T-helper 9 cell (primary cell): ENCODE measurements around the gene GYS2.
"Not testable (repeated sequence)": the region's sequence is repeated elsewhere in the genome, so short reads cannot be mapped to it uniquely, and the experiment has no call there.

Experiments used
- DNase-seq: peaks from one replicate; pipeline ENCODE4 v3.0.0-alpha.2; 2020

The GYS2 gene

DNA sequence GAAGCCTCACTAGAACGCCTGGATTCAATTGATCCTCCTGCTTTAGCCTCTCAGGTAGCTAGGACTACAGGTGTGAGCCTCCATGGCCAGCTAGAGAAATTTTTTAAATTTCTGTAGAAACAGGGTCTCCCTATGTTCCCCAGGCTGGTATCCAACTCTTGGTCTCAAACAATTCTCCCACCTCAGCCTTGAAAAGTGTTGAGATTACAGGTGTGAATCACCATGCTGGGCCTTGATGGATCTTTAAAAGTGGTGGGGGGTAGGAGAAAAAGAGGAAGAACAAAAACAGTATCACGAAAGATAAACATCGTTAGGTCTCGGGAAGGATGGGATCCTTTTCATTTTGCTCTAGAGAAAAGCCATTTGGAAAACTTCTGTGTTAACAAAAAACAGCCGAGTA is 4.5 kb downstream of the GYS2 start:
- DNase-seq, result no peak

DNA sequence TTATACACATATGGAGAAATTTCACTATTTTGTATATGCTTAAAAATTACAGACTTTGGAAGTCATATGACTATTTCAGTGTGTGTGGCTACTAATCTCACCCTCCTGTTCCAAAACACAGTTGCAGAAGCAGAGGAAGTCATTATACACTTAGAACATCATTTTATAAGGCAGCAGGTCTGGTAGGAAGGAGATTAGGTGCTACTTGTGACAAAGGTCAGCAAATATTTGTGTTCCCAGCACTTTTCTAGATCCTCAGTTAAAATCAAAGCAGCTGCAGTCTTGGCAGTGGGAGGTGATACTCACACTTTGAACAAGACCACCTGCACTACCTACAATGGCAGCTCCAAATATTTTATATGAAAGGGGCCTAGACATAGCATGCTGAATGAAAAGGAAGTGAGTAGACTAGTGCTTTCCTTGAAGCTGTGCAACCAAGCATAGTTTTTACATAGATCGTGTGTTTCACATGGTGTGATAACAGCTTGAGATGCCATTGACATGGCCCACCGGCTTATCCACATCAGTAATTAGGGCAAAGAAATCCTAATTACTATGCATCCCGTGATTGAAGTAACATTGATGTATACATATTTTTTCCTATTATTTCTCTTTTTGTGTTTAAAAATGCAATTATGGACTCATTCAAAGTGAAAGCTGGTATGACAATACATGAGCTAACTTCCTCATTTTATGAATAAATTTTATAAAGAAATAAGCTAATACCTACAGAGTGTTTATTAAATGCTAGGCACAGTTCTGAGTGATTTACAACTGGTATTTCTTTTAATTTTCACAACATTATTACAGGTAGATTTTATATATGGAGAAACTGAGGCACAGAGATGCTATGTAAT is 5.3 kb downstream of the GYS2 start:
- DNase-seq, result no peak

DNA sequence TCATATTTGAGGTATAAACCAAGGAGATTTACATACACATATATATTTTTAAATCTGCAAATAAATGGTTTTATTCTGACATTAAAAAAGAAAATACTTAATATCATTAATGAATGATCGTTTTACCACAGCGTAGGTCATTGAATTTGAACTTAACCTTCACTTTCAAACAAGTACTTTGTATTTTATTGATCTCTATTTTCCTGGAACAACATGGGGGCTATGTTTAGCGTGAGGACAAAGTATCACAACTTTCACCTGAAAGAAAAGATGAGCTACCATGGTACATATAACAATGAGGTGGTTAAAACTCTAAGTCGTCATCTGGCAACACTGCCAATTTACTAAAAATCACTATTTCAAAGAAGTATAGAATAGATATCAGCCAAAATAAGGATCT is 6.0 kb downstream of the GYS2 start:
- DNase-seq, result no peak

- not testable (repeated sequence) for DNase-seq
These were observed 9.3 kb downstream of the GYS2 start for GRCh38 chr12:21595356-21595755.

GRCh38 chr12:21585485-21585884 is 19.2 kb downstream of the GYS2 start:
- DNase-seq, result no peak

- not testable (repeated sequence) for DNase-seq
These were observed 20.1 kb downstream of the GYS2 start for GRCh38 chr12:21584403-21585182.

GRCh38 chr12:21583587-21583986 is 21.1 kb downstream of the GYS2 start:
- DNase-seq, result no peak

GRCh38 chr12:21580748-21581516 is 23.7 kb downstream of the GYS2 start:
- DNase-seq, result no peak

DNA sequence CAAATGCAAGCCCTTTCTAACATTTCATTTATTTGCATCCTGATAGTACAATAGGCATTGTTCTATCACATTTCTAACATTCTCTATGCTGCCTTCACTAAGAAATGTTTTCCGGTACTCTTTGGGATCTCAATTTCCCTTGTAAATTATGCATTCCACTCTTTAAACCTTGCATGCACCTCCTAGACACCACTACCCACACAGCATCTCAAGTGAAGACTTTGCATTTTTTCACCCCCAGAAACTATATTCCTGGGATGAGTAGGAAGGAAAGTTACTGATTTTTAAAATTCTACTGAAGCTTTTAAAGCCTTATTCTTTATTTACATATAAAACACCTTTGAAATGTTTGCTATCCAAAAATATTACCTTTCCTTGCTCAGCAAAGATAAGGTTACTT is 27.1 kb downstream of the GYS2 start:
- DNase-seq, result no peak

GRCh38 chr12:21576431-21576830 is 28.2 kb downstream of the GYS2 start:
- no peak for DNase-seq

DNA sequence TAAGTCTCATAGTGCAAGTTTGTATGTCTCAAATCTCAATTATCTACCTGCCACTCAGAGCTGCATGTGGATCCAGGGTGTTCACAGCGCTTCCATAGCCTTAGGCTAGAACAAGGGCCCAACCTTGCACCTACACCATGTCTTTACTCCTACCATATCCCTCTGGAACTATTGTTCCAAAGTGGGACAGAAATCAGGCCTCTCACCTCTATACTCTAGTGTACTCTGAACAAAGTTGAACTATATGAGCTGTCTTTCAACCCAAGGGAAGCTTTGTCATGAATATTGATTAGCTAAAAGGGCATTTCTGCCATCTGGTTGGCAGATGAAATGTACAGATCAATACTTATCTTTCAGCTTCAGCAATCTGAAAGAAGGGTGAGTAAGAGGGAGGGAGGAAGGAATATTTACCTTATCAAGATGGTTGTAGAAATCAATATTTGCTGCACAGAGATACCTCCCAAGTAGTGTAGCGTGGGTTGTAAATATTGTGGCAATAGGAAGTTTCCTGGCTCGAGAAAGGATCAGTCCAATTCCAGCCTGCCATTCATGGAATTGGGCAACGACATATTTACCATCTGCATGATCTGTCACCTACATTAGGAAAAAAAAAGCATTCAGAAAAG is 30.8 kb downstream of the GYS2 start:
- no peak for DNase-seq

GRCh38 chr12:21571046-21571445 is 33.6 kb downstream of the GYS2 start:
- DNase-seq, result no peak

DNA sequence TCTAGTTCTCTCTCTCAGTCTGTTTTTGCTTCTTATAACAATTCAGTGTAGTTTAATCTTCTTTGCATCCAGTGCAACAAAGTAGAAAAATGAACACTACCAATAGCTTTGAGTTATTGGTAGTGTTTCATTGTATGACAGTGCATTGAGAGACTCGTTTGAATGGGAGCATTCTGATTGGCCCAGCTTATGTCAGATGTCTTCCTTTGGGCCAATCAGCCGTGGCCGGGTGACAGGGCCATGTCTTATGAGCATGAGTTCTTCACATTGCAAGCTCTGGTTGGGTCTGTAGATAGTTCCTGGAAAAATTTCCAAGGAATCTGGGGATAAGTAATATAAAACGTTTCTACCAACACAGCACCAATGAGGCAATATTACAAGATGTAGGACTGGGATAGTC is 36.5 kb downstream of the GYS2 start:
- no peak for DNase-seq

- DNase-seq, result no peak
These were observed 37.7 kb downstream of the GYS2 start for GRCh38 chr12:21566907-21567394.

- DNase-seq, result no peak
These were observed 38.3 kb downstream of the GYS2 start for GRCh38 chr12:21566223-21566906.

DNA sequence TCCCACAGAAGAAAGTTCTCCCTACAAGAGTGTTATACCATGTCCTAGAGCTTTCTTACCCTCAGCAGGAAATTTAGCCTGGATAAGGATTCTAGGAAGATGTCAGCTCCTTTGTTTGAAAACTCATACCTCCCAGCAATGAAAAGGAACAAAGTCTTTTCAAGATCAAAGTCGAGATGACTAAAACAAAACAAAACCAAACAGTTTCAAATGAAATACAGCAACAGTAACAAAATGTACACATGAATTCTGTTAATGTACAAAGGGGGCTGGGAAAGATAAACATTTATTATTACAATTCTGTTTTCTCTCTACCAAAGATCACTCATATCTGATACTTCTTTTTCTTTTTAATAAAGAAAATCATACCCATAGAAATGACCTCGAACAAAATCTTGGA is 41.8 kb downstream of the GYS2 start:
- DNase-seq, result no peak

DNA sequence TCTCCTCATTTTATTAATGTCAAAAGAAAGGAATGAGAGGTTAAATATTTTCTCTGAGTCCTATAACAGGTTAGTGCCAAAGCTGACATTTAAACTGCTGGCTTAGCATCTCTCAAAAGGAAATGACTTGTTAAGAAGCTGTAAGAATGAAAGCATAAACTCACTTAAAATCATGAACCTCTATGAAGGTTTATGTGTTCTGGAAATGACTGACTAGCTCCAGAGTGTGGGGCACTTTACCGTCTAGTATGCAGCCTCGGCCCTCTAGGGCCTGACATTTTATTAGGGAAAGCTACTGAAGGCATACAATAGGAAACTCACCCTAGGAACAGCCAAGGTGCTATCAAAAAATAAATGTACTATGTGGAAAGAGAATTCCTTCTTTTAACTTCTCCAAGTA is 43.5 kb downstream of the GYS2 start:
- no peak for DNase-seq

DNA sequence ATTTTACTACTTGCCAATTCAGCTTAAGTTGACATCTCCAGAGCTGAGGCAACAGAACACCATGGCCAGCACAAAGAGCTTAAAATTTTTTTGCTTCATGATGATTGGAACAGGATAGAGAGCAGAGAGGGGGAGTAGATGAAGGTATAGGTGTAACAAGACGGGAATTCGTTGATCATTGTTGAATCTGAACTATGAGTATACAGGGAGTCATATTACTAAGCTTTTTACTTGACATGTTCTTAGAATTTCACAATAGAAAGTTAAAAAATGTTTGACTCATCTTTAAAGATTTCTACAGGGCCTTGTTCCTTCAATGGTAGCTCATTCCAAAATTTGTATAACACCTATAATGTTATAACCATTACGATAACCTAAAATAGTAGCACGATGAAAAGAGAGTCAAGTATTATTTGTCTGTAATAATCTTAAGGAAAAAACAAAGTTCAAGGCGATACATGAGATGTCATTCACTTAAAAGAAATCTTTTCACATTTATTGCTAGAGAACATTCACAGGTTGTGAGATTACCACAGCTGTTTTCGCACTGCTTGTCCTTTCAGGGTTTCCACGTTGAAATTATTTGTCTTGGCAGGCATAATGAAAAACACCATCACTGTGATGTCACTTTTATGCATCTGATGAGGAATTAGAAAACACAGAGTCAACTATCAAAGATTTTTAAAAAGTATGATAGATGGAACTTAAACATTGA is 44.6 kb downstream of the GYS2 start:
- DNase-seq, result no peak

DNA sequence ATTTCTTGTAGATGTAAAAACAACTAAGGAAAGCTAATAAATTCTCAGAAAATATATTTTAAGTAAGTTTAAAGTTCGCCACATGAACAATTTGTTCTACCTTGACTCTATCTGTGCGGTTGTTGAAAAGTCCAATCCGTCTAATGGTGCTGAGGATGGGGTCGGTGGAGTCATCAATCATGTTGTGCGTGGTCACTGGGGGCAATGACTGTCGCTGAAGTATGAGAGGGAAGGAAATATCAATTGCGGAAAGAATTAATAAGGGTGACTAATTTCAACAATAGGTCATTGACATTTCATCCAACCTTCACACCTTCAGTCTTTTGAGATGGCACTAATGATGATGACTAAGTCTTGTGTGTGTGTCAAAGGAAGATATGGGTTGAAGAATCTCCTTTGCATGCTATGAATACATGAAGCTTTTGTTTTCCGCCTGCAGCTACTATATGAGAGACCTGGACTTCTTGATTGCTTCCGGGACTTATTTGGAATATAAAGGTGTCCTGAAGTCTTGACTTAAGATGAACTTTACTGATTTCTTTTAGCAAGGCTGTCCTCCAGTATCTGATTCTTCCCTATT is 46.5 kb downstream of the GYS2 start:
- no peak for DNase-seq

GRCh38 chr12:21553329-21553675 is 51.3 kb downstream of the GYS2 start:
- DNase-seq, result no peak
